ENCODE results near the gene PRND.

DNA sequence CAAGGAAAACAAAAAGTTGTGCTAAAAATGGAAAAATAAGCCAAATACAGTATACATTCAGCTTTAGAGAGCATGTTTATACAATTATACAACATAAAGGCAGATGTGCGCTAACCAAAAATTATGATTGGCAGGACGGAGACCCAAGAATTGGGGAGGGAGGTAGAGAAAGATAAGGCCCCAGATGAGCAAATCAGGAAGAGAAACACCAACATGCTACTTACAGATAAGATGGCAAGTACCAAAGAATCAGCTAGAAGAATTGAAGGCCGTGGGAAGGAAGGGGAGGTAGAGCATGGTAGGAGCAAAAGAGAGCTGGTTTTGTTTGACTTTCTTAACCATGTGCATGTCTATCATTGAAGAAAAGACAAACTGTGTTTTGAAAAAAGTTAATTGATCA lies 45.4 kb downstream of the PRND start:
- TF ChIP-seq POLR2A (IDR thresholded peaks at IDR 0.05; ENCODE audit: low read depth, low read length) (no peak), POLR2AphosphoS5 (IDR thresholded peaks at IDR 0.05; ENCODE audit: low read depth, low read length) (no peak), TAF1 (IDR thresholded peaks at IDR 0.05; ENCODE audit: borderline replicate concordance, low read depth, low read length) (no peak)
